Smooth muscle cell (in vitro differentiated cells): ENCODE measurements around the gene ELP4. TPM values are rescaled to one million over a fixed set of nuclear protein-coding genes. Genes with fewer than 3 reads are reported as not detected.

Experiments used
- DNase-seq: peaks from one replicate; lab custom pipeline; 2025; ENCODE audit not compliant: unreplicated experiment; lab: John Stamatoyannopoulos, UW
- H2AFZ ChIP-seq: fragments of 200-600 bp; sonication (generic); 2 replicates; pipeline ENCODE4 v1.6.0; 2016; ENCODE audit warnings: antibody characterized with exemption, low read depth, mild to moderate bottlenecking
- H3F3A ChIP-seq: fragments of 200-600 bp; sonication (generic); 2 replicates; pipeline ENCODE4 v1.6.0; 2017; ENCODE audit warnings: antibody characterized with exemption, low read depth
- H3K27ac ChIP-seq: fragments of 200-600 bp; sonication (generic); 2 replicates; pipeline ENCODE4 v1.5.1; 2016; ENCODE audit warnings: low read depth, mild to moderate bottlenecking
- H3K27me3 ChIP-seq: fragments of 200-600 bp; sonication (generic); 2 replicates; pipeline ENCODE4 v1.6.1; 2016; ENCODE audit warnings: low read depth, mild to moderate bottlenecking
- H3K36me3 ChIP-seq: fragments of 200-600 bp; sonication (generic); 2 replicates; pipeline ENCODE4 v1.5.1; 2016; ENCODE audit warnings: low read depth
- H3K4me1 ChIP-seq: fragments of 200-600 bp; sonication (generic); 2 replicates; pipeline ENCODE4 v1.5.1; 2016; ENCODE audit warnings: low read depth
- H3K4me2 ChIP-seq: fragments of 200-600 bp; sonication (generic); 2 replicates; pipeline ENCODE4 v1.6.0; 2016; ENCODE audit warnings: mild to moderate bottlenecking
- H3K4me3 ChIP-seq: fragments of 200-600 bp; sonication (generic); 2 replicates; pipeline ENCODE4 v1.5.1; 2016; ENCODE audit warnings: mild to moderate bottlenecking
- H3K79me2 ChIP-seq: fragments of 200-600 bp; sonication (generic); 2 replicates; pipeline ENCODE4 v1.6.0; 2016; ENCODE audit warnings: low read depth, mild to moderate bottlenecking
- H3K9ac ChIP-seq: fragments of 200-600 bp; sonication (generic); 2 replicates; pipeline ENCODE4 v1.6.0; 2016; ENCODE audit warnings: low read depth
- H3K9me3 ChIP-seq: fragments of 200-600 bp; sonication (generic); replicated peaks from 2 replicates; pipeline ENCODE4 v1.5.1; 2016; ENCODE audit warnings: low read depth
- H4K20me1 ChIP-seq: fragments of 200-600 bp; sonication (generic); 2 replicates; pipeline ENCODE4 v1.6.0; 2016; ENCODE audit warnings: low read depth
- WGBS: methylation state at CpG from one replicate; pipeline ENCODE4 v1.1.7; 2016; ENCODE audit warnings: low lambda C conversion rate; 5-methylcytosine and 5-hydroxymethylcytosine counted together
- polyA plus RNA-seq: library from polyadenylated mRNA; unstranded; fragments of >200 nt; fragmentation: Nextera tagmentation; extraction: Ambion mirVana; gene quantifications from 2 replicates; pipeline ENCODE4 v1.2.1, GENCODE V29; 2016
- total RNA-seq: library from RNA; depleted of rRNA; stranded (reverse); fragments of >200 nt; gene quantifications from 2 replicates; pipeline ENCODE4 v1.2.3, GENCODE V29; 2014
- TF ChIP-seq, protein P1 (sequence below): fragments of 200-600 bp; sonication (generic); IDR thresholded peaks from 2 replicates; pipeline ENCODE4 v1.5.1; 2017; ENCODE audit warnings: borderline replicate concordance, mild to moderate bottlenecking, antibody characterized with exemption; ENCODE audit not compliant: insufficient read depth, poor library complexity, severe bottlenecking

Gene ELP4
- total and polyA plus RNA-seq, 2 experiments from 2014 or later: 19.5 to 28.4 TPM

DNA sequence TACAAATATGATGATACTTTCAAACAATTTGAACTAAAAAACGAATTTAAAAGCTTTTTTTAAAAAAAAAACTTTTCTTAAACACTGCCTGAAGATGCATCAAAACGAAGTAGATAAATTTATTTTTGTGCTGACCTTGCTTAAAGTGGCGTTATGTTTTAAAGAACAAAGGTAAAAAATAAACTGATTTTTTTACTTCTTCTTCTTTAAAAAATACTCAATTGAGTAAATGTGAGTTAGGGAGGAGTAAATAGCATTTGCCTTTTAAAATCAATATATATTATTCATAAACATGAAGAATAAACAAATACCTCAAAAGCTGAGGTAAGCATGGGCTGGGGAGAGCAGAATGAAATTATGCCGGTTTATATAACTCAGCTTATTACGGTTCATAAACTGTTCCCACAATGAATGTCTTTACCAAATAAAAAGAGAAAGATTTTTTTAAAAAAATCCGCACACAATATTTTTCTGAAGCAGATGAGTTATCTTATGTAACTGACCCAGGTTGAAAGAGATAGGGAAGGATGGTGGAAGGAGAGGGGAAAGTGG lies 292.5 kb downstream of the ELP4 start:
- Histone ChIP-seq H3F3A (no peaks in the 10 kb centered on the region), H3K4me3 (no peak overlapping the region), H3K79me2 (no peaks in the 10 kb centered on the region), H3K4me1 (peaks cover 85% of the 10 kb centered on the region), H4K20me1 (no peaks in the 10 kb centered on the region), H3K9me3 (no peaks in the 10 kb centered on the region), H3K4me2 (no peak overlapping the region), H3K36me3 (no peaks in the 10 kb centered on the region), H2AFZ (no peak overlapping the region), H3K27me3 (peaks cover 100% of the 10 kb centered on the region), H3K27ac (no peak overlapping the region), H3K9ac (no peak overlapping the region)
- no peak for DNase-seq
- TF ChIP-seq, protein P1, sequence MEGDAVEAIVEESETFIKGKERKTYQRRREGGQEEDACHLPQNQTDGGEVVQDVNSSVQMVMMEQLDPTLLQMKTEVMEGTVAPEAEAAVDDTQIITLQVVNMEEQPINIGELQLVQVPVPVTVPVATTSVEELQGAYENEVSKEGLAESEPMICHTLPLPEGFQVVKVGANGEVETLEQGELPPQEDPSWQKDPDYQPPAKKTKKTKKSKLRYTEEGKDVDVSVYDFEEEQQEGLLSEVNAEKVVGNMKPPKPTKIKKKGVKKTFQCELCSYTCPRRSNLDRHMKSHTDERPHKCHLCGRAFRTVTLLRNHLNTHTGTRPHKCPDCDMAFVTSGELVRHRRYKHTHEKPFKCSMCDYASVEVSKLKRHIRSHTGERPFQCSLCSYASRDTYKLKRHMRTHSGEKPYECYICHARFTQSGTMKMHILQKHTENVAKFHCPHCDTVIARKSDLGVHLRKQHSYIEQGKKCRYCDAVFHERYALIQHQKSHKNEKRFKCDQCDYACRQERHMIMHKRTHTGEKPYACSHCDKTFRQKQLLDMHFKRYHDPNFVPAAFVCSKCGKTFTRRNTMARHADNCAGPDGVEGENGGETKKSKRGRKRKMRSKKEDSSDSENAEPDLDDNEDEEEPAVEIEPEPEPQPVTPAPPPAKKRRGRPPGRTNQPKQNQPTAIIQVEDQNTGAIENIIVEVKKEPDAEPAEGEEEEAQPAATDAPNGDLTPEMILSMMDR: no peak
- 14% methylated on average over 6 of the region's 6 CpGs for WGBS

DNA sequence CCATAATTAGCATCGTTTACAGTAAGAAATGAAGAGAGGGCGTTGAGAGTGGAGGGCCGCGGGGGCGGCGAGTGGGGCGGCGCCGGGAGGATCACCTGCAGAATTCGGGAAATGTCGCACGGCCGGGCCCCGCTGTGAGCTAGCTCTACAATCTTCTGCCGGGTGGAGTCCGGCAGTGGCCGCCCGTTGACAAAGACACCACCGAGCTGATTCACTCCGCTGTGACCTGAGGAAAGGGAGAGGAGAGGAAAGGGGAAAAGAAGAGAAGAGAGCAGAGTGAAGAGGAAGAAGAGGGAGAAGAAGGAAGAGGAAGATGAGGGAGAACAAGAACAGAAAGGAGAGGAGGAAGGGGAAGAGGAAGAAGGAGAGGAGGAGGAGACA lies 293.0 kb downstream of the ELP4 start:
- WGBS: 2% methylated on average over 20 of the region's 20 CpGs
- TF ChIP-seq, protein P1: no peak
- Histone ChIP-seq H3K4me3 (no peak overlapping the region), H2AFZ (no peak overlapping the region), H3K36me3 (no peaks in the 10 kb centered on the region), H3K9me3 (no peaks in the 10 kb centered on the region), H3K9ac (no peak overlapping the region), H3K79me2 (no peaks in the 10 kb centered on the region), H3K4me2 (no peak overlapping the region), H4K20me1 (no peaks in the 10 kb centered on the region), H3K4me1 (peaks cover 81% of the 10 kb centered on the region), H3K27ac (no peak overlapping the region), H3K27me3 (peaks cover 100% of the 10 kb centered on the region), H3F3A (no peaks in the 10 kb centered on the region)
- DNase-seq: no peak

DNA sequence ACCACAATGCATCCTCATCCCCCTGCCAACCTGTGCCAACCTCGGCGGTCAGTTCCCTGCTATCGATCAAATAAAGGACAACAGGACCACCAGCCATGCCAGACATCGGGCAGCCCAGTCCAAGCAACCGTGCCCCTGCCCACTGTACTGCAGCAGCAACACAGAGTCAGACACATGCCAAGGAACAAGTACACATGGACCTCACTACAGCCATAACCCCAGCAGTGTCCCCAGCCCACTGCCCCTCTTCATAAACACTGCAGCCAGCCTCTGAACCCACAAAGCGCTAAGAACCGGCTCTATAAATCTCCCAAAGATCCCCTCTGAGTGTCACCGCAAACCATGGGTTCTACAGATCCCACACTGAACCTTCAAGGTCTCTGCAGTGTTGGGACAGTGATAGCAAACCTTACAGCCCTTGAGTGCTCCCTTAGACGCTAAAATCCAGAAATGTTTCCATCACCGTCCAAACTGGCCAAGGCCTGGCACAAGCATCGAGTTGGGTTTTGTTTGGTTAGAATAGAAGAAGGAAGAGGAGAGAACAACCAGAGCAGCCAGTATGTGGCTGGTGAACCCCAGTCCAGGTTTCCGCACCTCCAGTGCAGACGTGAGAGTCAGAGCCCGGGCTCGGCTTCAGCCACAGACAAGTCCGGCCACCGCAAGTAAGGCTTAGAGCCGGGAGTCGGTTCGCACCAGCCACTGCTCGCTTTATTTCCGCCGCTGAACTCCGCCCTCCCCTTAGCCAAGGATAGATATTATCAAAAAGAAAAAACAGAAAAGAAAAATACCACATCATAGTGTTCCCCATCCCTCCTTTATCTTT lies 293.6 kb downstream of the ELP4 start:
- H3F3A ChIP-seq: no peaks in the 10 kb centered on the region
- H3K9me3 ChIP-seq: no peaks in the 10 kb centered on the region
- no peak overlapping the region for H2AFZ ChIP-seq
- no peaks in the 10 kb centered on the region for H3K36me3 ChIP-seq
- no peaks in the 10 kb centered on the region for H3K79me2 ChIP-seq
- no peak overlapping the region for H3K9ac ChIP-seq
- WGBS: 7% methylated on average over 24 of the region's 24 CpGs
- H3K4me1 ChIP-seq: peaks cover 79% of the 10 kb centered on the region
- peaks cover 100% of the 10 kb centered on the region for H3K27me3 ChIP-seq
- H3K27ac ChIP-seq: no peak overlapping the region
- no peak overlapping the region for H3K4me3 ChIP-seq
- TF ChIP-seq, protein P1: no peak
- no peak for DNase-seq
- no peaks in the 10 kb centered on the region for H4K20me1 ChIP-seq
- H3K4me2 ChIP-seq: no peak overlapping the region
